Osteocyte (in vitro differentiated cells): ENCODE results near the gene C1orf87. TPM values are rescaled to one million over a fixed set of nuclear protein-coding genes. Genes with fewer than 3 reads are reported as not detected.

Experiments used
- DNase-seq: peaks from one replicate; pipeline ENCODE4 v3.0.0; 2021; ENCODE audit warnings: mixed read lengths; ENCODE audit not compliant: unreplicated experiment; ENCODE audit errors: extremely low spot score
- H3K27ac Mint-ChIP-seq: one replicate; pipeline ENCODE4 v1.8.0; 2021; ENCODE audit warnings: mild to moderate bottlenecking, mixed read lengths; ENCODE audit not compliant: unreplicated experiment
- H3K27me3 Mint-ChIP-seq: one replicate; pipeline ENCODE4 v1.8.0; 2021; ENCODE audit warnings: mixed read lengths; ENCODE audit not compliant: unreplicated experiment
- H3K36me3 Mint-ChIP-seq: one replicate; pipeline ENCODE4 v1.8.0; 2021; ENCODE audit warnings: mixed read lengths; ENCODE audit not compliant: unreplicated experiment
- H3K4me1 Mint-ChIP-seq: one replicate; pipeline ENCODE4 v1.8.0; 2021; ENCODE audit warnings: mixed read lengths; ENCODE audit not compliant: unreplicated experiment
- H3K4me3 Mint-ChIP-seq: one replicate; pipeline ENCODE4 v1.8.0; 2021; ENCODE audit warnings: mild to moderate bottlenecking, moderate library complexity, mixed read lengths; ENCODE audit not compliant: unreplicated experiment
- H3K9me3 Mint-ChIP-seq: one replicate; pipeline ENCODE4 v1.8.0; 2021; ENCODE audit warnings: mixed read lengths; ENCODE audit not compliant: unreplicated experiment
- CTCF ChIP-seq: fragments of 200-600 bp; sonication (generic); IDR thresholded peaks from 2 replicates; pipeline ENCODE4 v1.5.0; 2021; ENCODE audit warnings: antibody characterized with exemption, mild to moderate bottlenecking, moderate library complexity
- total RNA-seq: library from RNA; stranded (reverse); gene quantifications from 2 replicates; pipeline ENCODE4 v1.2.1, GENCODE V29; 2021

Gene C1orf87
- total RNA-seq, 1 donor from 2014 or later, result 0.94 TPM

- DNase-seq, result no peak
- Mint-ChIP-seq H3K9me3 (no peaks in the 10 kb centered on the region), H3K4me1 (peaks cover 20% of the 10 kb centered on the region), H3K27ac (no peak overlapping the region), H3K4me3 (no peak overlapping the region), H3K27me3 (no peaks in the 10 kb centered on the region), H3K36me3 (peaks cover 12% of the 10 kb centered on the region)
- no peak for TF ChIP-seq CTCF
Measured at GRCh38 chr1:60102267-60103061, 28.9 kb upstream of the C1orf87 start.

GRCh38 chr1:60101516-60101915 is 27.9 kb upstream of the C1orf87 start:
- Mint-ChIP-seq H3K4me3 (no peak overlapping the region), H3K27me3 (no peaks in the 10 kb centered on the region), H3K9me3 (no peaks in the 10 kb centered on the region), H3K27ac (no peak overlapping the region), H3K36me3 (peaks cover 16% of the 10 kb centered on the region), H3K4me1 (peaks cover 20% of the 10 kb centered on the region)
- no peak for DNase-seq
- TF ChIP-seq CTCF, result no peak

GRCh38 chr1:60091195-60091715 is 17.7 kb upstream of the C1orf87 start:
- H3K36me3 Mint-ChIP-seq, result peaks cover 1% of the 10 kb centered on the region
- H3K27me3 Mint-ChIP-seq, result no peaks in the 10 kb centered on the region
- no peak for TF ChIP-seq CTCF
- peaks cover 3% of the 10 kb centered on the region for H3K9me3 Mint-ChIP-seq
- peaks cover 3% of the 10 kb centered on the region for H3K4me1 Mint-ChIP-seq
- no peak overlapping the region for H3K4me3 Mint-ChIP-seq
- H3K27ac Mint-ChIP-seq, result no peak overlapping the region
- DNase-seq, result no peak

GRCh38 chr1:60090655-60091054 is 17.1 kb upstream of the C1orf87 start:
- Mint-ChIP-seq H3K9me3 (peaks cover 3% of the 10 kb centered on the region), H3K4me3 (no peak overlapping the region), H3K4me1 (peaks cover 3% of the 10 kb centered on the region), H3K36me3 (peaks cover under 1% of the 10 kb centered on the region), H3K27ac (no peak overlapping the region), H3K27me3 (no peaks in the 10 kb centered on the region)
- no peak for TF ChIP-seq CTCF
- DNase-seq, result no peak

GRCh38 chr1:60088620-60089155 is 15.1 kb upstream of the C1orf87 start:
- no peak overlapping the region for H3K4me3 Mint-ChIP-seq
- H3K36me3 Mint-ChIP-seq, result no peaks in the 10 kb centered on the region
- no peak for DNase-seq
- TF ChIP-seq CTCF, result peak; percentile 60
- H3K9me3 Mint-ChIP-seq, result peaks cover 3% of the 10 kb centered on the region
- peaks cover 3% of the 10 kb centered on the region for H3K4me1 Mint-ChIP-seq
- H3K27ac Mint-ChIP-seq, result peak overlapping the region; percentile 23
- H3K27me3 Mint-ChIP-seq, result no peaks in the 10 kb centered on the region
